ENCODE results near the gene CD200R1.

The CD200R1 gene

DNA sequence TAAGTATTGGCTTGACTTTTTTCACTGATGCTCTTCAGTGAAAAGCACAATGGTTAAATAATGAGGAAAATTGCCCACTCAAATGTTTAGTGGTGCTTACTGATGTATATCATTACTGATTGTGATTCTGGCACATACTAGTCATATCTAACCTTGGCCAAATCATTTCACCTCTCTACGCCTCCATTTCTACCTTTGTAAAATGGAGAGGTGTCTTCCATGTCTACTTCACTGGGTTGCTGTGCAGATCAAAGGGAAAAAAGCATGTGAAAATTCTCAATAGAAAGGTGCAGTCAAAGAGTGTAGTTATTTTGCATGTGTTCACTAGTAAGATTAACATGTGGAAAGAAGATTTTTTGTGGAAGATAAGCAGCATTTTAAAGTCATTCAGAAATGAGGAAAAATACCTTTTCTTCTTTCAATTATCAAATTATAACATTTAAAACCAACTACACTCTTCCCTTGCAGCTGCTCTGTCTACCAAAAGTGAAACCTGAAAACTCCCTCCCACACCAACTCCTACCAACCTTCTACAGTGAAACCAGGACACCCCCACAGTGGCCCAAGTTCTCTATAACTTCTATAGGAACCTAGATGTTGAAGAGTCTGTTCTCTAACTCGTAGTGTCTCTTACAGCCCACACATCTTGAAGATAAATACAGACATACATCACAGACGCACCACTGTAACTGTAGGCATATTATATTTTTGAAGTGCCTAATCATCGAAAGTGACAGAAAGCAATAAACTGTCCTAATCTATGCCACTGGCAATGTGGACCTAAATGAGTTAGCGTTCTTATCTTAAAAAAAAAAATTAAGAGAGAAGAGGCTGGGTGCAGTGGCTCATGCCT lies 1.4 kb downstream of the CD200R1 start:
- Histone ChIP-seq H3F3A (ENCODE audit: insufficient read depth, low read length) (no peaks in the 10 kb centered on the region), H3K27me3 (ENCODE audit: insufficient read depth, low read length) (no peaks in the 10 kb centered on the region), H3K4me1 (ENCODE audit: insufficient read depth, low read length, severe bottlenecking) (no peaks in the 10 kb centered on the region), H3K9ac (ENCODE audit: low read length) (no peak overlapping the region), H3K4me2 (ENCODE audit: low read length) (no peak overlapping the region), H3K9me3 (ENCODE audit: low read length) (no peaks in the 10 kb centered on the region), H3K79me2 (ENCODE audit: insufficient read depth, low read length) (no peaks in the 10 kb centered on the region), H2AFZ (ENCODE audit: low read length) (no peak overlapping the region), H4K20me1 (ENCODE audit: insufficient read depth, low read length) (no peaks in the 10 kb centered on the region), H3K4me3 (ENCODE audit: low read depth, low read length, poor library complexity, severe bottlenecking) (no peak overlapping the region), H3K36me3 (ENCODE audit: insufficient read depth, low read length) (no peaks in the 10 kb centered on the region), H3K27ac (ENCODE audit: low read depth, low read length, poor library complexity, severe bottlenecking) (no peak overlapping the region), H3K9me2 (ENCODE audit: low read depth, low read length) (no peaks in the 10 kb centered on the region)
- no peak for TF ChIP-seq EZH2 (IDR thresholded peaks at IDR 0.05; ENCODE audit: borderline replicate concordance, low read length)
- TF ChIP-seq, protein P1, sequence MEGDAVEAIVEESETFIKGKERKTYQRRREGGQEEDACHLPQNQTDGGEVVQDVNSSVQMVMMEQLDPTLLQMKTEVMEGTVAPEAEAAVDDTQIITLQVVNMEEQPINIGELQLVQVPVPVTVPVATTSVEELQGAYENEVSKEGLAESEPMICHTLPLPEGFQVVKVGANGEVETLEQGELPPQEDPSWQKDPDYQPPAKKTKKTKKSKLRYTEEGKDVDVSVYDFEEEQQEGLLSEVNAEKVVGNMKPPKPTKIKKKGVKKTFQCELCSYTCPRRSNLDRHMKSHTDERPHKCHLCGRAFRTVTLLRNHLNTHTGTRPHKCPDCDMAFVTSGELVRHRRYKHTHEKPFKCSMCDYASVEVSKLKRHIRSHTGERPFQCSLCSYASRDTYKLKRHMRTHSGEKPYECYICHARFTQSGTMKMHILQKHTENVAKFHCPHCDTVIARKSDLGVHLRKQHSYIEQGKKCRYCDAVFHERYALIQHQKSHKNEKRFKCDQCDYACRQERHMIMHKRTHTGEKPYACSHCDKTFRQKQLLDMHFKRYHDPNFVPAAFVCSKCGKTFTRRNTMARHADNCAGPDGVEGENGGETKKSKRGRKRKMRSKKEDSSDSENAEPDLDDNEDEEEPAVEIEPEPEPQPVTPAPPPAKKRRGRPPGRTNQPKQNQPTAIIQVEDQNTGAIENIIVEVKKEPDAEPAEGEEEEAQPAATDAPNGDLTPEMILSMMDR (IDR thresholded peaks at IDR 0.05; ENCODE audit: low read length): no peak

DNA sequence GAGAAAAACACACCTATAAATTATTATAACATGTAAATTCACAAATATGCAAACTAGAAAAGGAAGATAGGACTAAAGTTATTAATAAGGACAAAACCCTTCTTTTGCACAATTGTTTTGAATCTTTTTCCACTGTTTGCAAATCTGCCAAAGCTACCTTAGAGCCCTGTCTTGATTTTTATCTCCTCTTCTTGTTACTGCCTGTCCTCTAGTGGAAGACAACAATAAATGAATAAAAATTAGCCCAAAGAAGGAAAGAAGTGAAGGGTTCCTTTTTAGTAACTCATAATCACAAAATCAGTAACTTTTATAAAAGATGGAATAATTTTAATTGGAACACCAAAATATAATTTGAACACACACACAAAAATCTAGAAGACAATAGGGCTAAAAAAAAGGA lies 2.7 kb downstream of the CD200R1 start:
- Histone ChIP-seq H3F3A (ENCODE audit: insufficient read depth, low read length) (no peaks in the 10 kb centered on the region), H3K9me3 (ENCODE audit: low read length) (no peaks in the 10 kb centered on the region), H3K9me2 (ENCODE audit: low read depth, low read length) (no peaks in the 10 kb centered on the region), H3K4me1 (ENCODE audit: insufficient read depth, low read length, severe bottlenecking) (no peaks in the 10 kb centered on the region), H3K4me3 (ENCODE audit: low read depth, low read length, poor library complexity, severe bottlenecking) (no peak overlapping the region), H4K20me1 (ENCODE audit: insufficient read depth, low read length) (no peaks in the 10 kb centered on the region), H3K9ac (ENCODE audit: low read length) (no peak overlapping the region), H3K27ac (ENCODE audit: low read depth, low read length, poor library complexity, severe bottlenecking) (no peak overlapping the region), H3K36me3 (ENCODE audit: insufficient read depth, low read length) (no peaks in the 10 kb centered on the region), H3K79me2 (ENCODE audit: insufficient read depth, low read length) (no peaks in the 10 kb centered on the region), H2AFZ (ENCODE audit: low read length) (no peak overlapping the region), H3K27me3 (ENCODE audit: insufficient read depth, low read length) (no peaks in the 10 kb centered on the region), H3K4me2 (ENCODE audit: low read length) (no peak overlapping the region)
- TF ChIP-seq EZH2 (IDR thresholded peaks at IDR 0.05; ENCODE audit: borderline replicate concordance, low read length): no peak
- TF ChIP-seq, protein P1 (IDR thresholded peaks at IDR 0.05; ENCODE audit: low read length): no peak

DNA sequence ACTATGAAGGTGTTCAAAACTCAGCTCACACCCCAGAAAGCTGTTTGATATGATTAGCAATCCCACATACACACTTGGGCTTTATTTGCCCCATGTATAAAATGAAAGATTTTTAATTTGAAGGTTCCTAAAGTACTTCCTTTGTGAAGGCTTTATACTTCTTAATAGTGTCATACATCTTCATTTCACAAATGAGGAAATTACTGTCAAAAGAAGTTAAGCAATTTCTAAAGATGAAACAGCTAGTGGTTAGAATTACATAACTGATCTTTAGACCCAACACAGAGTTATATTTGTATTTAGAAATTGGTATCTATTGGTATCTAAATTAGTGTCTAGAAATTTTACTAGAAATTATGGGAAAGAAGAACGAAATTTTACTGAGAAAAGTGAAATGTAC lies 7.1 kb downstream of the CD200R1 start:
- H3F3A ChIP-seq (ENCODE audit: insufficient read depth, low read length): no peaks in the 10 kb centered on the region
- H3K4me1 ChIP-seq (ENCODE audit: insufficient read depth, low read length, severe bottlenecking): no peaks in the 10 kb centered on the region
- H3K4me3 ChIP-seq (ENCODE audit: low read depth, low read length, poor library complexity, severe bottlenecking): no peak overlapping the region
- TF ChIP-seq EZH2 (IDR thresholded peaks at IDR 0.05; ENCODE audit: borderline replicate concordance, low read length): no peak
- TF ChIP-seq, protein P1 (IDR thresholded peaks at IDR 0.05; ENCODE audit: low read length): no peak
- no peak overlapping the region for H2AFZ ChIP-seq (ENCODE audit: low read length)
- H3K4me2 ChIP-seq (ENCODE audit: low read length): no peak overlapping the region
- H3K27ac ChIP-seq (ENCODE audit: low read depth, low read length, poor library complexity, severe bottlenecking): no peak overlapping the region
- H3K9ac ChIP-seq (ENCODE audit: low read length): no peak overlapping the region
- no peaks in the 10 kb centered on the region for H3K9me3 ChIP-seq (ENCODE audit: low read length)
- H3K79me2 ChIP-seq (ENCODE audit: insufficient read depth, low read length): no peaks in the 10 kb centered on the region
- H4K20me1 ChIP-seq (ENCODE audit: insufficient read depth, low read length): no peaks in the 10 kb centered on the region
- no peaks in the 10 kb centered on the region for H3K27me3 ChIP-seq (ENCODE audit: insufficient read depth, low read length)
- H3K9me2 ChIP-seq (ENCODE audit: low read depth, low read length): no peaks in the 10 kb centered on the region
- H3K36me3 ChIP-seq (ENCODE audit: insufficient read depth, low read length): no peaks in the 10 kb centered on the region
